Skeletal muscle cell (primary cell): ENCODE data around the gene GDPGP1.
A peak's percentile ranks its signal among the peaks of the same experiment; 100 is the strongest.
"Not testable (repeated sequence)": the region's sequence is repeated elsewhere in the genome, so short reads cannot be mapped to it uniquely, and the experiment has no call there.

Experiments used
- DNase-seq: peaks from one replicate; pipeline ENCODE4 v3.0.0-alpha.2; 2010; ENCODE audit warnings: low read depth
- H3K4me3 ChIP-seq: 2 replicates; pipeline ENCODE4 v1.5.1; 2011; ENCODE audit warnings: low read depth, mild to moderate bottlenecking, control low read depth, low read length, moderate library complexity

Gene GDPGP1

GRCh38 chr15:90243943-90244639 lies 10.1 kb downstream of the GDPGP1 start:
- no peak for DNase-seq
- no peak overlapping the region for H3K4me3 ChIP-seq

GRCh38 chr15:90248789-90249202 lies 14.8 kb downstream of the GDPGP1 start:
- peak overlapping the region; percentile 70 for H3K4me3 ChIP-seq
- DNase-seq: no peak

- peak within 1 kb of the TSS; percentile 70 for H3K4me3 ChIP-seq
These were observed 15.3 kb downstream of the GDPGP1 start, which contains the start of gene TTLL13 for GRCh38 chr15:90249203-90249863. TSS of gene TTLL13 (plus strand) at chr15:90249556. CDS start at chr15:90250631, 1,075 bp downstream.

GRCh38 chr15:90257776-90258175 lies 23.8 kb downstream of the GDPGP1 start:
- DNase-seq: no peak
- H3K4me3 ChIP-seq: no peak overlapping the region

More at GRCh38 chr15:90249203-90249863, 15.3 kb downstream of the GDPGP1 start, which contains the start of gene TTLL13:
- peak; percentile 29 for DNase-seq

- H3K4me3 ChIP-seq: no peak overlapping the region
- DNase-seq: no peak
These were observed 25.5 kb downstream of the GDPGP1 start for GRCh38 chr15:90259524-90259923.

GRCh38 chr15:90260731-90261130 lies 26.7 kb downstream of the GDPGP1 start:
- not testable (repeated sequence) for DNase-seq

GRCh38 chr15:90261811-90262210 lies 27.8 kb downstream of the GDPGP1 start:
- no peak overlapping the region for H3K4me3 ChIP-seq
- DNase-seq: no peak

More at GRCh38 chr15:90260731-90261130, 26.7 kb downstream of the GDPGP1 start:
- not testable (repeated sequence) for H3K4me3 ChIP-seq

GRCh38 chr15:90262426-90262825 lies 28.4 kb downstream of the GDPGP1 start:
- no peak for DNase-seq
- no peak overlapping the region for H3K4me3 ChIP-seq

GRCh38 chr15:90264671-90265070 lies 30.7 kb downstream of the GDPGP1 start:
- no peak for DNase-seq
- H3K4me3 ChIP-seq: peak overlapping the region; percentile 83

GRCh38 chr15:90265271-90266060 lies 31.5 kb downstream of the GDPGP1 start, which contains the start of gene NGRN:
TSS of gene NGRN (plus strand) at chr15:90265672. CDS start at chr15:90265713, 41 bp downstream.
- peak; percentile 52 for DNase-seq
- peak within 1 kb of the TSS; percentile 83 for H3K4me3 ChIP-seq

GRCh38 chr15:90266061-90266431 lies 32.0 kb downstream of the GDPGP1 start:
- peak overlapping the region; percentile 83 for H3K4me3 ChIP-seq
- no peak for DNase-seq

GRCh38 chr15:90266485-90266884 lies 32.5 kb downstream of the GDPGP1 start:
- no peak for DNase-seq
- peak overlapping the region; percentile 83 for H3K4me3 ChIP-seq

GRCh38 chr15:90268415-90268814 lies 34.4 kb downstream of the GDPGP1 start:
- no peak overlapping the region for H3K4me3 ChIP-seq
- DNase-seq: no peak

GRCh38 chr15:90270502-90271150 lies 36.6 kb downstream of the GDPGP1 start:
- no peak for DNase-seq
- H3K4me3 ChIP-seq: no peak overlapping the region

GRCh38 chr15:90271459-90272166 lies 37.6 kb downstream of the GDPGP1 start:
- no peak overlapping the region for H3K4me3 ChIP-seq
- DNase-seq: no peak

- not testable (repeated sequence) for H3K4me3 ChIP-seq, DNase-seq
These were observed 44.5 kb downstream of the GDPGP1 start for GRCh38 chr15:90278467-90278866.

GRCh38 chr15:90280743-90281142 lies 46.7 kb downstream of the GDPGP1 start:
- not testable (repeated sequence) for H3K4me3 ChIP-seq, DNase-seq

- H3K4me3 ChIP-seq, DNase-seq: not testable (repeated sequence)
These were observed 47.6 kb downstream of the GDPGP1 start for GRCh38 chr15:90281637-90282036.

GRCh38 chr15:90286678-90287077 lies 52.7 kb downstream of the GDPGP1 start:
- H3K4me3 ChIP-seq: no peak overlapping the region
- DNase-seq: no peak
